NCI-H1092 treated with DMSO at 0.1 percent for 48 hours (cell line): ENCODE data around the gene CLIC5.

Experiments used
- DNase-seq: peaks from one replicate; lab custom pipeline; 2025; lab: John Stamatoyannopoulos, UW

Gene CLIC5

GRCh38 chr6:45964300-45964699 lies 51.4 kb downstream of the CLIC5 start:
- DNase-seq = no peak

- no peak for DNase-seq
Measured at GRCh38 chr6:45963896-45964295, 51.8 kb downstream of the CLIC5 start.

- no peak for DNase-seq
Measured at GRCh38 chr6:45961125-45961524, 54.5 kb downstream of the CLIC5 start.

- peak; percentile 38 for DNase-seq
Measured at GRCh38 chr6:45959534-45960145, 56.0 kb downstream of the CLIC5 start.

- no peak for DNase-seq
Measured at GRCh38 chr6:45956663-45957062, 59.0 kb downstream of the CLIC5 start.

- DNase-seq = no peak
Measured at GRCh38 chr6:45956176-45956575, 59.5 kb downstream of the CLIC5 start.

- no peak for DNase-seq
Measured at GRCh38 chr6:45955597-45955996, 60.1 kb downstream of the CLIC5 start.

GRCh38 chr6:45952546-45952945 lies 63.1 kb downstream of the CLIC5 start:
- DNase-seq = no peak

GRCh38 chr6:45952168-45952529 lies 63.5 kb downstream of the CLIC5 start:
- no peak for DNase-seq

GRCh38 chr6:45951321-45952167 lies 64.1 kb downstream of the CLIC5 start:
- no peak for DNase-seq

- no peak for DNase-seq
Measured at GRCh38 chr6:45949256-45949655, 66.4 kb downstream of the CLIC5 start.

- DNase-seq = no peak
Measured at GRCh38 chr6:45947807-45948206, 67.9 kb downstream of the CLIC5 start.

GRCh38 chr6:45946887-45947286 lies 68.8 kb downstream of the CLIC5 start:
- DNase-seq = no peak

- no peak for DNase-seq
Measured at GRCh38 chr6:45946352-45946751, 69.3 kb downstream of the CLIC5 start.

- DNase-seq = no peak
Measured at GRCh38 chr6:45942953-45943352, 72.7 kb downstream of the CLIC5 start.

- no peak for DNase-seq
Measured at GRCh38 chr6:45933855-45934254, 81.8 kb downstream of the CLIC5 start.

- DNase-seq = no peak
Measured at GRCh38 chr6:45931232-45931631, 84.4 kb downstream of the CLIC5 start.

- DNase-seq = peak; percentile 47
Measured at GRCh38 chr6:45930420-45931040, 85.1 kb downstream of the CLIC5 start.

GRCh38 chr6:45929421-45930361 lies 86.0 kb downstream of the CLIC5 start:
- DNase-seq = no peak

- no peak for DNase-seq
Measured at GRCh38 chr6:45928721-45929305, 86.8 kb downstream of the CLIC5 start.

GRCh38 chr6:45927421-45928320 lies 88.0 kb downstream of the CLIC5 start:
- no peak for DNase-seq
